Iris pigment epithelial cell (primary cell): ENCODE results near the gene BCL7C.
A peak's percentile ranks its signal among the peaks of the same experiment; 100 is the strongest.
"Not testable (repeated sequence)": the region's sequence is repeated elsewhere in the genome, so short reads cannot be mapped to it uniquely, and the experiment has no call there.

Experiments used
- DNase-seq: peaks from one replicate; pipeline ENCODE4 v3.0.0-alpha.2; 2011; ENCODE audit warnings: low read depth

The BCL7C gene

GRCh38 chr16:30894540-30895368 lies 877 bp upstream of the BCL7C start:
- DNase-seq, result no peak

GRCh38 chr16:30893417-30893743 lies 497 bp downstream of the BCL7C start:
- no peak for DNase-seq

GRCh38 chr16:30892670-30893416 lies 1.0 kb downstream of the BCL7C start:
- no peak for DNase-seq

GRCh38 chr16:30891043-30891823 lies 2.6 kb downstream of the BCL7C start:
- DNase-seq, result not testable (repeated sequence)

- DNase-seq, result no peak
These were observed 4.2 kb downstream of the BCL7C start for GRCh38 chr16:30889721-30890120.

GRCh38 chr16:30888856-30889499 lies 4.9 kb downstream of the BCL7C start:
- no peak for DNase-seq

GRCh38 chr16:30887927-30888326 lies 6.0 kb downstream of the BCL7C start:
- no peak for DNase-seq

- DNase-seq, result no peak
These were observed 7.7 kb downstream of the BCL7C start for GRCh38 chr16:30886145-30886544.

GRCh38 chr16:30885196-30885595 lies 8.7 kb downstream of the BCL7C start:
- no peak for DNase-seq

- no peak for DNase-seq
These were observed 9.1 kb downstream of the BCL7C start for GRCh38 chr16:30884760-30885159.

GRCh38 chr16:30882429-30883310 lies 11.2 kb downstream of the BCL7C start:
- DNase-seq, result no peak

GRCh38 chr16:30876867-30877266 lies 17.0 kb downstream of the BCL7C start:
- DNase-seq, result no peak

GRCh38 chr16:30875871-30876801 lies 17.7 kb downstream of the BCL7C start:
- no peak for DNase-seq

- peak; percentile 94 for DNase-seq
These were observed 18.8 kb downstream of the BCL7C start for GRCh38 chr16:30874821-30875717.

GRCh38 chr16:30874244-30874820 lies 19.5 kb downstream of the BCL7C start:
- no peak for DNase-seq

- DNase-seq, result no peak
These were observed 23.0 kb downstream of the BCL7C start for GRCh38 chr16:30870904-30871303.

- DNase-seq, result peak; percentile 40
These were observed 26.1 kb downstream of the BCL7C start for GRCh38 chr16:30867747-30868146.

GRCh38 chr16:30866031-30866430 lies 27.8 kb downstream of the BCL7C start:
- no peak for DNase-seq

GRCh38 chr16:30863178-30863577 lies 30.7 kb downstream of the BCL7C start:
- DNase-seq, result not testable (repeated sequence)
